BE2C (cell line): Measurements from ENCODE around the gene RTRAF.

ENCODE experiments used
- DNase-seq: peaks from one replicate; pipeline ENCODE4 v3.0.0-alpha.2; 2020
- H3K27me3 ChIP-seq: fragments of 250-450 bp; sonication (Bioruptor Pico); 2 replicates; pipeline ENCODE4 v1.5.1; 2020; ENCODE audit warnings: mild to moderate bottlenecking
- H3K36me3 ChIP-seq: fragments of 250-450 bp; sonication (Bioruptor Pico); 2 replicates; pipeline ENCODE4 v1.5.1; 2020; ENCODE audit warnings: mild to moderate bottlenecking
- H3K4me1 ChIP-seq: fragments of 250-450 bp; sonication (Bioruptor Pico); 2 replicates; pipeline ENCODE4 v1.5.1; 2020
- H3K4me3 ChIP-seq: 2 replicates; pipeline ENCODE4 v1.5.1; 2011; ENCODE audit warnings: low read depth, low read length
- H3K9me3 ChIP-seq: fragments of 250-450 bp; sonication (Bioruptor Pico); 2 replicates; pipeline ENCODE4 v1.5.1; 2020
- TF ChIP-seq, protein P1 (sequence below): IDR thresholded peaks from 2 replicates; pipeline ENCODE4 v1.5.1; 2012; ENCODE audit warnings: mild to moderate bottlenecking, low read depth, low read length

Gene RTRAF

DNA sequence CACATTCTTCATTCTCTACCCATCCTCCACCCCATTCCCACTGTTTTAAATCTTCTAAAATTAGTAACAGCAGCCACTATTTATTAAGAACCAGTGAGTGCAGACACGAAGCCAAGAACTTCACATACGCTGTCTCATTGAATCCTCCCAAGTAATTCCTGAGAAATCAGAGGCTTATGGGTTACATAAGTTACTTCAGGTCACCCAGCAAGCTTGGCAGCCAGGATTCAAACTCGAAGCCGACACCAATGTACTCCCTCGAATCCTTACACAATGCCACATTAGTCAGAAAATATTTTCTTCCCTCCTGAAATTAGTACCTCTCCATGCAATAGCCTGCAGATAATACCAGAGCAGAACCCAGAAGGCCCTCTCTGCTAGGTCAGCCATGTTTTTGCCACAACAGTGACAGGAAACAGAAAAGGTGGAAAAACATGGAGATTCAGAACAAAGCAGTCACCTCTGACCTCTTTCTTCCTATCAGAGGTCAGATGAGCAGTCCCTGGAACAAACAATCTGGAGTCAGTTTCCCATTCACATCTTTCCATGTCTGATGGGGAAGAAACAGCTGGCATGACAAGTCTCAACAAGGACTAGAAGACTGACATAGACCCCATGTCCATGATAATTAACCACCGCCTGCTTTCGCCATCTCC lies 63.1 kb downstream of the RTRAF start:
- no peaks in the 10 kb centered on the region for H3K9me3 ChIP-seq
- peaks cover 3% of the 10 kb centered on the region; the same call in 1 of the 2 replicates for H3K4me1 ChIP-seq
- H3K36me3 ChIP-seq = no peaks in the 10 kb centered on the region
- no peaks in the 10 kb centered on the region for H3K27me3 ChIP-seq
- no peak overlapping the region for H3K4me3 ChIP-seq
- TF ChIP-seq, protein P1, sequence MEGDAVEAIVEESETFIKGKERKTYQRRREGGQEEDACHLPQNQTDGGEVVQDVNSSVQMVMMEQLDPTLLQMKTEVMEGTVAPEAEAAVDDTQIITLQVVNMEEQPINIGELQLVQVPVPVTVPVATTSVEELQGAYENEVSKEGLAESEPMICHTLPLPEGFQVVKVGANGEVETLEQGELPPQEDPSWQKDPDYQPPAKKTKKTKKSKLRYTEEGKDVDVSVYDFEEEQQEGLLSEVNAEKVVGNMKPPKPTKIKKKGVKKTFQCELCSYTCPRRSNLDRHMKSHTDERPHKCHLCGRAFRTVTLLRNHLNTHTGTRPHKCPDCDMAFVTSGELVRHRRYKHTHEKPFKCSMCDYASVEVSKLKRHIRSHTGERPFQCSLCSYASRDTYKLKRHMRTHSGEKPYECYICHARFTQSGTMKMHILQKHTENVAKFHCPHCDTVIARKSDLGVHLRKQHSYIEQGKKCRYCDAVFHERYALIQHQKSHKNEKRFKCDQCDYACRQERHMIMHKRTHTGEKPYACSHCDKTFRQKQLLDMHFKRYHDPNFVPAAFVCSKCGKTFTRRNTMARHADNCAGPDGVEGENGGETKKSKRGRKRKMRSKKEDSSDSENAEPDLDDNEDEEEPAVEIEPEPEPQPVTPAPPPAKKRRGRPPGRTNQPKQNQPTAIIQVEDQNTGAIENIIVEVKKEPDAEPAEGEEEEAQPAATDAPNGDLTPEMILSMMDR = no peak
- no peak for DNase-seq

- no peak for DNase-seq
- no peaks in the 10 kb centered on the region for H3K27me3 ChIP-seq
- no peak overlapping the region for H3K4me3 ChIP-seq
- TF ChIP-seq, protein P1 = no peak
- peaks cover 3% of the 10 kb centered on the region; the same call in 1 of the 2 replicates for H3K4me1 ChIP-seq
- no peaks in the 10 kb centered on the region for H3K9me3 ChIP-seq
- H3K36me3 ChIP-seq = no peaks in the 10 kb centered on the region
Measured at GRCh38 chr14:52053044-52053443, 63.7 kb downstream of the RTRAF start.

- no peak for DNase-seq
- no peaks in the 10 kb centered on the region for H3K27me3 ChIP-seq
- no peaks in the 10 kb centered on the region for H3K9me3 ChIP-seq
- TF ChIP-seq, protein P1 = no peak
- peaks cover 3% of the 10 kb centered on the region; the same call in 1 of the 2 replicates for H3K4me1 ChIP-seq
- no peaks in the 10 kb centered on the region for H3K36me3 ChIP-seq
- H3K4me3 ChIP-seq = no peak overlapping the region
Measured at GRCh38 chr14:52054678-52055077, 65.3 kb downstream of the RTRAF start.

DNA sequence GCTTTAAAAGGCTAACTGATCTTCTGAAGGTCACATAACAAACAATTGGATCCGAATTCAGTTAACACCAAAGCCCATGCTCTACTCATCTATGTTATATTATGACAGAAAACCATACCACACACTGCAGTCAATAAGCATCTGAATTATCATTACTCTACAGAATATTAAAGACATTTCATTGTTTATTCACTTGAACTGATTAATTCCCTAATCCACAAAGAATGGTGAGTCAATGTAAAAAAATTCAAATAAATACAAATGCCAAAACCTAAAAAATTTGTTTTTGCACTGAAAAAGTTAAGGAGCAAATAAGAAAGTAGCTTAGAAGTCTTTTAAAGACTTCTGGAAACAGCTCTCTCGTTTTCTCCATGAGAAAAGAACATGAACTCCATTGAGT lies 65.8 kb downstream of the RTRAF start:
- no peaks in the 10 kb centered on the region for H3K36me3 ChIP-seq
- H3K27me3 ChIP-seq = no peaks in the 10 kb centered on the region
- peaks cover 3% of the 10 kb centered on the region; the same call in 1 of the 2 replicates for H3K4me1 ChIP-seq
- H3K9me3 ChIP-seq = no peaks in the 10 kb centered on the region
- TF ChIP-seq, protein P1 = no peak
- no peak for DNase-seq
- no peak overlapping the region for H3K4me3 ChIP-seq

DNA sequence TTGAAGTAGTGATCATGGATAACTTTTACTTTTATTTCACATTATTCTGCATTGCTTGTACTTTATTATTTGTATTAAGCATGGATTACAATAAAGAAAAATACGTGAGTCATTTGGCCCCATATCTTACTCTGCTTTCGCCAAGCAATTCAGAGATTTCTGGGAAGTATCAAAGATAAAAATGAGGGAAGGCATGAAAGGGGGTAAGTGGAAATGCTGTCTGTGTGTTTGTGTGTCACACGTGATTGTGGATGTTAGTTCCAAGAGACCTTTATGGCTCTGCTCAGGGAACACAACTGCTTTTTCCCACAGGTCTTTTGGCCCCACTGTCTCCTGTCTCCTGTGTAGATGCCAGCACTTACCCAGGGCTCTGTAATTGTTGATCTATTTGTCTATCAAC lies 69.0 kb downstream of the RTRAF start:
- TF ChIP-seq, protein P1 = no peak
- H3K27me3 ChIP-seq = no peaks in the 10 kb centered on the region
- H3K9me3 ChIP-seq = no peaks in the 10 kb centered on the region
- peaks cover 9% of the 10 kb centered on the region for H3K4me1 ChIP-seq
- H3K4me3 ChIP-seq = no peak overlapping the region
- no peak for DNase-seq
- no peaks in the 10 kb centered on the region for H3K36me3 ChIP-seq

DNA sequence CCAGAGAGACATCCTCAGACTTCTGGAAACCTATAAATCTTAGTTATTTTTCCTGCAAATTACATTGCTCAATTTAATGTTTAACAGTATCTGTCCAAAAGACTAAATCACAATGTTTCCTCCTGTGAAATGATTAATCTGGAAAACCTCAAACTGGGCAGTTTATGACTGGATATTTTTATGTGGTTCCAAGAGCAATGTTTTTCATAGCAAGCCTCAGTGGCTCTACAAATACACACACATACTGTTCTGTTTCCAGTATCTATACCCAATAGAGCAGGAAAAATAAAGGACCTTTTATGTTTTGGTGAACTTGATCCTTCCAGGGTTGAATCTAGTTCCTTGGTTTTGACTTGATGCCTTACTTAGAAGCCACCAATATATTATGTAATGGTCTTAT lies 70.3 kb downstream of the RTRAF start:
- Histone ChIP-seq H3K4me3 (no peak overlapping the region), H3K9me3 (no peaks in the 10 kb centered on the region), H3K36me3 (no peaks in the 10 kb centered on the region), H3K4me1 (peaks cover 18% of the 10 kb centered on the region), H3K27me3 (no peaks in the 10 kb centered on the region)
- DNase-seq = no peak
- TF ChIP-seq, protein P1 = no peak
